HFF-Myc (cell line): ENCODE data around the gene DCDC2C.

Experiments used
- DNase-seq: peaks from one replicate; pipeline ENCODE4 v3.0.0-alpha.2; 2011; ENCODE audit warnings: low read depth; ENCODE audit errors: extremely low read depth
- H3K4me3 ChIP-seq: replicated peaks from 2 replicates; pipeline ENCODE4 v1.5.1; 2011; ENCODE audit warnings: low read depth, mild to moderate bottlenecking, control low read depth, low read length
- CTCF ChIP-seq: IDR thresholded peaks from 2 replicates; pipeline ENCODE4 v1.5.1; 2012; ENCODE audit warnings: mild to moderate bottlenecking, low read depth, low read length, control low read depth; ENCODE audit errors: missing control alignments

DCDC2C gene

GRCh38 chr2:3756306-3756705 is 52.9 kb downstream of the DCDC2C start:
- DNase-seq = no peak
- no peak overlapping the region for H3K4me3 ChIP-seq
- no peak for TF ChIP-seq CTCF

GRCh38 chr2:3758906-3759305 is 55.5 kb downstream of the DCDC2C start:
- no peak overlapping the region for H3K4me3 ChIP-seq
- no peak for DNase-seq
- no peak for TF ChIP-seq CTCF

- no peak for TF ChIP-seq CTCF
- no peak overlapping the region for H3K4me3 ChIP-seq
- no peak for DNase-seq
Measured at GRCh38 chr2:3759331-3759730, 56.0 kb downstream of the DCDC2C start.

- no peak overlapping the region for H3K4me3 ChIP-seq
- TF ChIP-seq CTCF = no peak
- no peak for DNase-seq
Measured at GRCh38 chr2:3759761-3760160, 56.4 kb downstream of the DCDC2C start.

GRCh38 chr2:3761272-3761671 is 57.9 kb downstream of the DCDC2C start:
- TF ChIP-seq CTCF = no peak
- DNase-seq = no peak
- H3K4me3 ChIP-seq = no peak overlapping the region

GRCh38 chr2:3762771-3763447 is 59.5 kb downstream of the DCDC2C start:
- no peak overlapping the region for H3K4me3 ChIP-seq
- TF ChIP-seq CTCF = no peak

GRCh38 chr2:3766824-3767223 is 63.4 kb downstream of the DCDC2C start:
- H3K4me3 ChIP-seq = no peak overlapping the region
- no peak for DNase-seq
- no peak for TF ChIP-seq CTCF

More at GRCh38 chr2:3762771-3763447, 59.5 kb downstream of the DCDC2C start:
- no peak for DNase-seq
